GM21447 (cell line): ENCODE measurements around the gene NIPAL1.
A peak's percentile ranks its signal among the peaks of the same experiment; 100 is the strongest.

Experiments used
- ATAC-seq: cut with Tn5 transposase; IDR thresholded peaks from one replicate; pipeline ENCODE4 v1.9.1; 2021; ENCODE audit not compliant: unreplicated experiment

NIPAL1 gene

DNA sequence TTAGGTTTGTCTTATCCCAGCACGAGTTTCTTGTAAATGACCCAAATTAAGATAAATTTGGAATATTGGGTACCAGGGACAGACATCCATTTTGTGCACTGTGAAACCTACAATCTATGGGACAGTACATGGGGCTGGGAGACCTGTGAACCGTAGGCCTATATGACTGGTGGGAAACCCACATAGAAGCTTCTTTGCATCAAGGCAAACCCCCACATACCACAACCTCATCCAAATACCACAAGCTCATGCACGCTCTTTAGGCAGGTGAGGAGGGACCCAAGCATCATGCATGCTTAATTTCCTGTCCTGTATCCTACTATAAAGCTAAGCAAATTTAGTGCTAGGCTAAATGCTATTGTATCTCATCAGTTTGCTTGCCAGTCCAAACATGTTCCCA, 47.8 kb downstream of the NIPAL1 start:
- no peak for ATAC-seq

GRCh38 chr4:48065587-48066052, 49.0 kb downstream of the NIPAL1 start:
- peak; percentile 74 for ATAC-seq

DNA sequence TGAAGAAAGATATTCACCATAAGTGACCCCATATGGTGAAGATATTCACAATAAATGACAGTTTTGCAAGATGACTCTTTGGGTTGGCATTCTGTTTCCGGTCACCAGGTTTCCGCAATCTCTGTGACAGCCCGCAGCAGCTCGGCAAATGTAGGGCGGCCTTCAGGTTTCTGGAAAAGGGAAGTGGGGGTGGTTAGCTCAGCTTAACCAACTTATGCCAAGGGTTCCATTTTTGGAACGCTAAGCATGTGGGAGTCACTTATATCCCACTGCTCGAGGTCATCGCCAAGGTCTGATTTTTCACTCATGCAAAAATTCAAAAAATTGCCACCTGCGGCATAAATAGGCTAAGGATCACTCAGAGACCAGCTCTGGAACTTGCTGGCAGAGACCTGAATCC, 51.0 kb downstream of the NIPAL1 start:
- ATAC-seq: no peak

DNA sequence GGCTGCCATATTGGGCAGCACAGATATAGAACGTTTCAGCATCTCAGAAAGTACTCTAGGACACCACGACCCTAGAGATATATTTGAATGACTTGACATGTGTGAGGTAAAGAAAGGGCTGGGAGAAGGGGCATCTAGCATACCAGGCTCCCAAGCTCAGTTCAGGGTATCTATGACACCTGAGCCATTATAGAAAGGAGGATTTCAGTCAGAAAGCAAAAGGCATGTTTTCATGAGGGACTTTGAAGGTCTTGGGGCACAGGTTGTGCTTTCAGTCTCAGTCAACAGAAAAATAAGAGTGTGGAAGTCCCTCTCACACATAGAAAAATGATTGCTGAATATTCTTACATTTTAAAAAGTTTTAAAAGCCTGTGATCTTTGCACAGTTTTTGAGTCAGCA, 51.6 kb downstream of the NIPAL1 start:
- no peak for ATAC-seq

GRCh38 chr4:48069026-48069425, 52.5 kb downstream of the NIPAL1 start:
- ATAC-seq: no peak

DNA sequence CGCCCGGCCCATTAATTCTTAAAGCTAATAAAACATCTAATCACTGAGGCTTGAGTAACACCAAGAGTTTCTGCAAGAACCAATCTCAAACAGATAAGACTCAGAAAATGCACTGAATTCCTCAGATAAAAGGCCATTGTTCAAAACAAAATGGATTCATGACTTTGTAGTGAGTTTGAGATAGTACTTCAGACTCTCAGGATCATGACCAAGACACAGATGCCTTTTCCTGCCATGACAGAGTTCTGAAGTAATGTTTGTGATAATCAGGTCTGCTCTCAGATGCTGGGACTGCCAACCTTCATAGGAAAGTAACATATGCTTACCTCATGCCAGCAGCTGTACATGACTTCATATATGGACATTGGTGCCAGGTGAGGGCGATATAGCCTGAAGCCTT, 54.6 kb downstream of the NIPAL1 start:
- ATAC-seq: no peak

GRCh38 chr4:48073567-48074103, 57.1 kb downstream of the NIPAL1 start:
- ATAC-seq: no peak

DNA sequence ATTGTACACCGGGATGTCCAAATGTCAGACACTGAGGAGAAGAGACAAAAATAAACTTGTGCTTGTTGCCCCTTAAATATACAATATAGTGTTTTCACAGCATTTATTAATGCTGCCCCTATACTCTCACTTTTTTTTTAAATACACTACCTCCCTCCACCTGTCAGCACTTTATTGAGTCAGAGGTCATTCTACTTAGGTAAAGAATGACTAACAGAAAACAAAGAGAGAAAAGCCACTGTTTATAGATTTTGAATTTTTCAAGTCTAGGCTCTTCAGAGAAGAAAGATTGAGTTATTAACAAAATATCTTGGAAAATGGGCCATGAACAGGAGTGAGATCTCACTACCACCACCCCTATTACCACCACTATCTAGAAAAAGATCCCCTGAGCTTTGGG, 58.1 kb downstream of the NIPAL1 start:
- ATAC-seq: no peak

DNA sequence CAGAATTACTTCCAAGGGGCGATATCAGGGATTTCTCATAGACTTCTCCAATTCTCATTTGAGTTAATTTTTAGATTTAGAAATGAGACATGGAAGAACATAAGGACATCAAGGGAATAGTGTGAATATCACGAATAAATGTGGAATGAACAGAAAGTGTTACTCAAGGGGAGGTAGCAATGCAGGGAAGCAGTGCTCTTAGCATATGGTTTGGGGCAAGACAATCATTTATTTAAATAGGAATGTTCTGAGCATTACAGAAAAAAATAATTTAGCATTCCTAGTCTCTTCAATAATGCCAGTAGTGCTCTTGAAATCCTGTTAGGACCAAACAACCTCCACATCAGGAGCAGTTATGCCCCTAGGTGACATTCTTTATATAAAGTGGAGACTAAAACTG, 61.9 kb downstream of the NIPAL1 start:
- no peak for ATAC-seq

- no peak for ATAC-seq
Observed at GRCh38 chr4:48078862-48079655, 62.5 kb downstream of the NIPAL1 start.

GRCh38 chr4:48079972-48080391, 63.4 kb downstream of the NIPAL1 start:
- no peak for ATAC-seq

DNA sequence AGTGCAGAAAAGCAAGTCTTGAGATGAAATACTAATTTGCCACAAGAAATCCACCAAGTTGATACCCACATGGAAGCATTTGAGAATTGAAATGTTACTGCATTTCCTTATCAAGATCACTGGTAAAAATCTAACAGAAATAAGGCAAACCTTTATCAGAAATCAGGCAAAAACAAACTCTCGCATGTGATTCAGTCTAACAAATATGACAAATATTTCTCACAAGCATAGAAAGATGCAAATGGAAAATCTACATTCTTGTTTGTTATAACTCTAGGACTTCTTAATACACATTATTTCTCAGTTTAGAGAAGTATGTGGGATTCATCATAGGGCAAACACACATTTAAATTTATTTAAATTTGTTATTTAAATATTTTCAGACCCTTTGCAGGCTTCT, 64.6 kb downstream of the NIPAL1 start:
- ATAC-seq: no peak

GRCh38 chr4:48082956-48083355, 66.4 kb downstream of the NIPAL1 start:
- no peak for ATAC-seq

GRCh38 chr4:48085821-48086589, 69.4 kb downstream of the NIPAL1 start:
- no peak for ATAC-seq
